Stimulated activated CD8-positive, alpha-beta memory T cell treated with anti-CD3 and anti-CD28 coated beads, Interleukin-7, amount 100 ng/mL, for 24 hours (primary cell): ENCODE measurements around the gene IQGAP2.

Source experiments
- DNase-seq: peaks from one replicate; pipeline ENCODE4 v3.0.0-alpha.2; 2020; ENCODE audit warnings: low read depth

Gene IQGAP2

DNA sequence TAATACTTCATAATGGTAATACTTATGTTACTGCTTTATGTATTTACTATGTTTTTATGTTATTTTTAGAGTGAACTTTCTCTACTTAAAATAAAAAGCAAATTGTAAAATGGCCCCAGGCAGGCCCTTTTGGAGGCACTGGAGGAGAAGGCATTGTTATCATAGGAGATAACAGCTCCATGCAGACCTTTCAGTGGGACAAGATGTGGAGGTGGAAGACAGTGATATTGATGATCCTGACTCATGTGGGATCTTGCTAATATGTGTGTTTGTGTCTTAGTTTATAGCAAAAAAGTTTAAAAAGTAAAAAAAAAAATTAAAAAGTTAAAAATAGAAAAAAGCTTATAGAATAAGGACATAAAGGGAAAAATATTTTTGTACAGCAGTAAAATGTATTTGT, 74.5 kb downstream of the IQGAP2 start:
- DNase-seq = no peak

GRCh38 chr5:76479281-76479680, 76.2 kb downstream of the IQGAP2 start:
- no peak for DNase-seq

GRCh38 chr5:76479973-76480667, 77.0 kb downstream of the IQGAP2 start:
- DNase-seq = no peak

- DNase-seq = no peak
Measured at GRCh38 chr5:76482984-76483383, 79.9 kb downstream of the IQGAP2 start.

DNA sequence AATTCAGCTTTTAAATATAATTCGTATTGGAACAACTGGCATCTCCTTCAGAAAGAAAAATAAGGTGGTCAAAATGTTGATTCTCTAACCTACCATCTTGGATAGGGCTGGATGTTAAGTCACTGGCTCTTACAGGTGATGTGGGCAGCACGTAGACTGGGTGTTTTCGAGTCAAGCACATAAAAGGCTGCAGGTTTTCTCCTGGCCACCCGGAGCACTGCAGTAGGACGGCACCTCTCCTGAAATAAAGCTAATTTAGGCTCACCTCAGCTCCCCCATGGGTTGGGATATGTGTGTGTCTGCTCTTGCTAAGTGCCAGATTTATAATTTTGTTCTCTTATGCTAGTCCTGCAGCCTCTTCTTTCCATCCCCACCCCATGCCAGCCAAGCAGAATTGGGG, 80.3 kb downstream of the IQGAP2 start:
- no peak for DNase-seq

DNA sequence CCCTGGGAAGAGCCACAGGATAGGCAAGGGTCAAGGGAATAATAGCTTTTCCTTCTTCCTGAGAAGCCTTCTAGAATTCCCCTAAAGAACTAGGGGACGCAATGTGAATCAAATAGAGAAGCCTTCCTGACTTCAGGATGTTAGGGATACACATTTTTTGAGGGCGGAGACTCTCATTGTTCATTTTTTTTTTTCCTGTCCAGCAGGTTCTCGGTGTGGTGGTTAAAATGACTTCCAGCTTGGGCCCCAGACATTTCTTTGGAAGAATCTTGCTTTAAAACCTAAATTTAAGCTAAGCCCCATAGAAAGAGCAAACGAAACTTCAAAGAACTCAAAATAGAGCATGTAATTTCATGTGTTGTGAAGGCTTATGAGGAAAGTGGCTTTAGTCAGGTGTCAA, 80.8 kb downstream of the IQGAP2 start:
- no peak for DNase-seq

DNA sequence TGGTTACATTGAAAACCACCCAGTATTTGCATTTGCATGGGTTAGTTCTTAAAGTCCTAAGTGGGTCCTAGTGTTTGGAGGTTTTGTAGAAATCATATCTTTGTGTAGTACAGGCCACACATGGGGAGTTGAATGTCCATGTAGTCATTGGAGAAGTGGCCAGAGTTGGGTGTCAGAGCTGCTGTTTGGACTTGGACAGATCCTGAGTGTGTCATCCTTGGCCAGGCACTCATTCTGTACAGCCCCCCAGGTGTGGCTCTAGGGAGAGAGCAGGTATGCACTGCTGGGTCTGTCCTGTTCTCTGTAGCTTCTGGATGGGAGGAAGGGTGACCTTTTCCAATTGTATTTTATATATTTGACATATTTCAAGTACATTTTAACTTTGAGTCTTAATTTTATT, 82.4 kb downstream of the IQGAP2 start:
- DNase-seq = no peak

DNA sequence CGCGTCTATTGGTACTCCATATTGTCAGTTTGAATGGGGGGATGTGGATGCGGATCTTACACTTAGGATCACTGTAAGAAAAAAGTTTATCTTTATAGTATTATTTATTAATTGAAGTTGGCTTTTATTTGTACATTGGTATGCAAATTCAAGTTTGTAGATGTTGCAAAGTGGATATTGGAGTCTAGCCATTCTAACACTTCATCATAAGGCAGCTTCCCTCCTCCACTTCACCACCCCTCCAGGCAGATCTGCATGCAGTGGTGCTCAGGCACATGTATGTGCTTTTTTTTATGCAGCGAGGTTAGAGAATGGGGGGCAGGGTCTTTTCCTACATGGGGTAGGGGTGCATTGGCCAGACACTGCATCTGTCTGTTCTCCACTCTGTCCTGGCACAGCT, 84.3 kb downstream of the IQGAP2 start:
- no peak for DNase-seq

DNA sequence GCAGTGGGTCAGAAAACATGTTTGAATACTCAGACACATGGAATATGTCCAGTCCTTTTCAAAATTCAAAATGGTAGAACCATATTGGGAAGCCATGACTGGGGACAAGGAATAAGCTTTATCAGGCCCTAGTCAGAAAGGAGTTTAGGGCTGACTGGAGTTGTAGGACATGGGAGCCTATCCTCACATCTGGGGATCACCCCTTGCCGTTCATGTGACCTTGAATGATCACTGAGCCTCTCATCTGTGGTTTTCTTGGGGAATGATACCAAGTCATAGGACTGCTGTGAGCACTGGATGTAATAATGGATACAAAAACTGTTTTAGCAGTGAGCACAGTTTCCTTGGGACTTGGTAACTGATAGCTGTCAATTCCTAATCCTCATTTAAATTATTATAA, 84.7 kb downstream of the IQGAP2 start:
- DNase-seq = no peak

- DNase-seq = no peak
Measured at GRCh38 chr5:76488969-76489368, 85.9 kb downstream of the IQGAP2 start.

GRCh38 chr5:76489877-76490688, 87.0 kb downstream of the IQGAP2 start:
- no peak for DNase-seq

DNA sequence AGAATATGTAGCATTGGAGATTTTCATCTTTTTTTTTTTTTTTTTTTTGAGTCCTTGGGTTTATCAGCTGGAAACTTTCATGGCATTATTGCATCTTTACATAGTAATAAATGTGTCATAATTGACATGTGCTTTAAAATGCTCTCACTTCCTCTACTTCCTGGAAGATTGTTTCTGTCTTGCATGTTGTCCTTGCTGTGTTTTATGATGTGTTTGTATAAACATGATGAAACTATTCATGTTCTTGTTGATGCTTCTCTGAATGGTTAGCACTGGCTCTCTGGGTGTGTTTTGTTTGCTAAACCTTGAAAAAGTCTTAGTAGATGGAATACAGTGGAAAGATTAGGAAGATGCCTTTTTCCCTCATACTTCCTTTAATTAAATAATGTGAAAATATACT, 87.9 kb downstream of the IQGAP2 start:
- no peak for DNase-seq

DNA sequence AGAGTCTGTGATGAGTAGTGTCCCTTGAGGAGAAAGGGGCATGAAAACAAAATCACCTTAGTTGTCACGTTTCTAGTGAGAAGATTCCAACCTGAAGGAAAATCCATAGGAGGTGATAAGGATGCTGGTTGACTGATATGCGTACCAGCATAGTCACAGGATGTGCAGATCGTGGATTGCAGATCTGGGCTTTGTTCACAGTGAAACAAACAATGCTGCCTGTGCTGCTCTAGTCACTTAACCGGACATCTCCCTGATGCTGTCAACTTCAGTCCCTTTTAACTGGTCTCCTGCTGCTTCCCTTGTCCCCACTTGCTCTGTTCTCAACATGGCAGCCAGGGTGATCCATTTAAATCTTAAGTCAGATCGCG, 89.7 kb downstream of the IQGAP2 start:
- DNase-seq = no peak

DNA sequence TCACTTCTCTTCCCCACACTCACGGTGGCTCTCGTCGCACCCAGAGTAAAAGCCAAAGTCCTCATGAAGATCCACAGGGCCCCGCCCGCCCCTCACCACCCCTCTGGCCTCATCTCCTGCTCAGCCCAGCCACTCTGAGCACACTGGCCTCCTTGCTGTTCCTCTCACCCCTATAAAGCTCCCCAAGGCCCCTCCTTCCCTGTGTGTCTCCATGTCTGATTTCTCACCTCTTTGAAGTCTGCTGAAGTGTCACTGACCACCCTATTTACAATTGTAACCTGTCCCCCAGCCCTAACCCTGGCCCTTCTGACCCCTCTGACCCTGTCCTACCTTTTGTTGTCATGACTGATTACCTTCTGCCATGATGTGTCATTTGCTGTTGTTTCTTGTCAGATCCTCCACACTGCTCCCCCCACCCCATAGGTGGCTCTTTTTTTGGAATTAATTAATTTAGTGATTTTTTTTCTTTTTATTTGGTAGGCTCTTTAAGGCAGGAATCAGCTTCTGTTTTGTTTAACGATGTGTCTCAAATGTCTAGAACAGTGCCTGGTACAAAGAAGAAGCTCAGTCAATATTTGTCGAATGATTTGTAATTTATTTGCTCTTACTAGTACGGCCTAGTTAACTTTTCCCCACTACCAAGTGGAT, 90.2 kb downstream of the IQGAP2 start:
- DNase-seq = no peak

GRCh38 chr5:76494201-76494600, 91.1 kb downstream of the IQGAP2 start:
- DNase-seq = no peak

- no peak for DNase-seq
Measured at GRCh38 chr5:76495870-76496269, 92.8 kb downstream of the IQGAP2 start.

DNA sequence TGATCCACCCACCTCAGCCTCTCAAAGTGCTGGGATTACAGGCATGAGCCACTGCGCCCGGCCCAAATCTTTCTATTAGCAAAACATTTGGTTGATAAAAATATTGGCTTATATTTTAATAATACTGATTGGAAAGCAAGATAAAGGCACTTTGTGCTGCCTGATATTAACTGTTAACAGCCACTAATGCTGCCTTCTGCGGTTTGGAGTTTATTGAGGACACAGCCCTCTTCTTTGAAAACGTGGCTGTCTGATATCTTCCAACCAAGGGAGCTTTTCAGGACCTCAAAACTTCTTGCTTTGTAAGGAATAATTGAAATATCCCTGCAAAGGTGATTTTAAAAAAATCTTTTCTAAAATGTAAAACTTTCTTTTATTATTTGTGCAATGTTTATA, 94.0 kb downstream of the IQGAP2 start:
- DNase-seq = no peak

- no peak for DNase-seq
Measured at GRCh38 chr5:76497986-76498717, 95.1 kb downstream of the IQGAP2 start.

- DNase-seq = no peak
Measured at GRCh38 chr5:76499507-76500161, 96.5 kb downstream of the IQGAP2 start.

DNA sequence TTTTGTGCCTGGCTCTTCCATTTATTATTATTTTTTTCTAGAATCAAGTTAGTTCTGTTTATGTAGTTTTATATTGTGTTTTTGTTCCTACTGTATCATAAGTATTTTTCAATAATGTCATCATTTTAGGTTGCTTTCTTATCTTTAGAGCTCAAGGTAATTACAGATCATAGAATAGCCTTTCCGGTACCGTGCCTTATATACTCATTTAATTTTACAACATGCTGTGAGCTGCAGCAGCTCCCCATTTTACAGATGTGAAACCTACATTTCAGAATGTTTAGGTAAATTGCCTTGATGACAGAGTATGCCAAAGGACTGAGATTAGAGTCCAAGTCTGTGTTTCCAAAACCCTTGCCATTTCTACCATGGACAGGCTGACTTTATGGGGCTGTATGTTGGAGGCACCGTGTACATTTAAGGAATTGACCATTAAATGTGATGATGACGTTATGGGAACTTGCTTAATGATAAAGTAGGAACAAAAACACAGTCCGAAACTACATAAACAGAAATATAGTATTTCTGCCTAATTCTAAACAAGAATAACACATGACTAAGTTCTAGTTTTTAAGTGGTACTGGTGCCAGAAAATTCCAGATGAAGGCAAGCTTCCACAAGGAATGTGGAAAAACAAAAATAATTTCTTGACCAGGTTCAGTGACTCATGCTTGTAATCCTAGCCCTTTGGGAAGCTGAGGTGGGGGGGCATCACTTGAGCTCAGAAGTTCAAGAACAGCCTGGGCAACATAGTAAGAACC, 97.7 kb downstream of the IQGAP2 start:
- no peak for DNase-seq

DNA sequence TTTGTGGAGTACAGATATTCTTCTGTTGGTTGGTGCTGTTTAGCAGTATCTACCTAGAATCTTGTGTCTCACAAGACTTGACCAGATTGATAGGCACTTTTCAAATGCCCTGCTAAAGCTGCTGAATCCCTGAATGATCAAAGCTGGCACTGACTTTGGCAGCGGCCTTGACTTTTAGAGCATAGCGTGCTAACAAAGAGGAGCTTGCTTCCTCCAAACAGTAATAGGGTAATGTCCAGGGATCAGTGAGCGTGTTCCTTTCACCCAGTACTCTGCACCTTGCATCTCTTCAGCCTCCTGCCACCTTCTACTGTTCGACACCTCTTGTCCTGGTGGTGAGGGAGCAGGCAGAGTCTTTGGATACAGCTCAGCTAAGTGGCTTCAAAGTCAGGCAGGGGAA, 100.8 kb downstream of the IQGAP2 start:
- DNase-seq = no peak
